ENCODE data around the gene LAIR2. TPM values are rescaled to one million over a fixed set of nuclear protein-coding genes. Genes with fewer than 3 reads are reported as not detected.

LAIR2 gene
- total and polyA plus RNA-seq, 2 experiments from 2014 or later, result not detected

GRCh38 chr19:54549224-54549623 is 46.6 kb downstream of the LAIR2 start (continued):
- TF ChIP-seq ZNF462 (CRISPR knock-in tag; IDR thresholded peaks at IDR 0.05) (no peak), EZH2 (IDR thresholded peaks at IDR 0.05; ENCODE audit: low read depth, unreplicated experiment) (no peak)

- no peaks in the 10 kb centered on the region for H3K36me3 ChIP-seq (ENCODE audit: insufficient read depth)
- no peak for DNase-seq (ENCODE audit: low spot score)
- H3K79me2 ChIP-seq (replicated peaks; ENCODE audit: insufficient read depth), result no peaks in the 10 kb centered on the region
- Mint-ChIP-seq H3K9me3 (peaks cover 98% of the 10 kb centered on the region), H3K27ac (no peak overlapping the region), H3K36me3 (ENCODE audit: low read depth) (peaks cover 37% of the 10 kb centered on the region), H3K4me3 (no peak overlapping the region), H3K27me3 (ENCODE audit: insufficient read depth, low read depth, poor library complexity) (peaks cover 3% of the 10 kb centered on the region), H3K4me1 (no peaks in the 10 kb centered on the region)
- no peak overlapping the region for H2AFZ ChIP-seq
- no peak overlapping the region for H3K4me3 ChIP-seq
- H3F3A ChIP-seq (replicated peaks; ENCODE audit: low read depth), result no peaks in the 10 kb centered on the region
- no peaks in the 10 kb centered on the region for H3K4me1 ChIP-seq (ENCODE audit: insufficient read depth)
- H3K27ac ChIP-seq (ENCODE audit: low read depth), result no peak overlapping the region
- TF ChIP-seq CREB1 (CRISPR knock-in tag; IDR thresholded peaks at IDR 0.05; ENCODE audit: low read depth) (no peak), ETS1 (IDR thresholded peaks at IDR 0.05) (no peak), ZNF331 (CRISPR knock-in tag; IDR thresholded peaks at IDR 0.05; ENCODE audit: low read depth) (no peak), JUNB (IDR thresholded peaks at IDR 0.05; ENCODE audit: unreplicated experiment) (no peak), ZNF114 (CRISPR knock-in tag; IDR thresholded peaks at IDR 0.05) (no peak), ZNF462 (CRISPR knock-in tag; IDR thresholded peaks at IDR 0.05) (no peak), NANOG (IDR thresholded peaks at IDR 0.05; ENCODE audit: borderline replicate concordance) (no peak)
- H4K20me1 ChIP-seq (replicated peaks; ENCODE audit: insufficient read depth), result no peaks in the 10 kb centered on the region
- no peak overlapping the region for H3K4me2 ChIP-seq
- no peak for ATAC-seq
- no peaks in the 10 kb centered on the region for H3K9me2 ChIP-seq (ENCODE audit: insufficient read depth)
- H3K27me3 ChIP-seq (ENCODE audit: insufficient read depth), result no peaks in the 10 kb centered on the region
Measured at GRCh38 chr19:54551293-54551692, 48.7 kb downstream of the LAIR2 start.
